ENCODE results near the gene TENT5C.

TENT5C gene

DNA sequence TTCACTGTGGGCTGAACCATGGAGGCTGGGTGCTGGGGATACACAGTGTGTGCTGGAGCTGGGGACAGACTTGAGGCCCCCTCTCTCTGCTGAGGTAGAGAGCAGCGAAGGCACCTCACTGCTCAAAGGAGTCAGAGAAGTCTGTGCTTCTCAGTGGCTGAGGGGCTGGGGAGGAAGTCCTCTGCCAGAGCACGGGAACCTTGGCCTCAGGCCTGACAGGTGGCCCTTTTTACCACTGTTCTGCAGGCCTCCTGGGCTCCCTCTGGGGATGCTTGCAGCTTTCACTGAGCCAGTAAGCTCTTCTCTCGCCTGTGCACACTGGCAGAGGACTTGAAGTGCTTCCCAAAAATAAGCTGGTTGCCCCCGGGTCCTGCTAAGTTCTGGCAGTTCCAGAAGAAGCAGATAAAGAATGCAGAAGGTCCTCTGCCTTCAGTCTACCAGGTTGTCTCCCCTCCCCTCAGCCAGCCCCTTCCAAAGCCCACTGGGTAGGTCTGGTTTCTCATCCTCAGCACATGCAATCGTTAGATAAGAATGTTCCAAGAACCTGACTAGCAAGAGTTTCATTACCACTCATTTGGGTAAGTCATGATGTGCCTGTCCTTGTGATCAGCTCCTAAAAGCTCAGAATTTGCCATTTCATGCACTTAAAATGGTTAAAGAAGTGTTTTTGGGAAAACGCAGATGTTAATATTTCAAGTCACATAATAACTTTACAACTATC lies 53.9 kb downstream of the TENT5C start:
- no peak for DNase-seq

DNA sequence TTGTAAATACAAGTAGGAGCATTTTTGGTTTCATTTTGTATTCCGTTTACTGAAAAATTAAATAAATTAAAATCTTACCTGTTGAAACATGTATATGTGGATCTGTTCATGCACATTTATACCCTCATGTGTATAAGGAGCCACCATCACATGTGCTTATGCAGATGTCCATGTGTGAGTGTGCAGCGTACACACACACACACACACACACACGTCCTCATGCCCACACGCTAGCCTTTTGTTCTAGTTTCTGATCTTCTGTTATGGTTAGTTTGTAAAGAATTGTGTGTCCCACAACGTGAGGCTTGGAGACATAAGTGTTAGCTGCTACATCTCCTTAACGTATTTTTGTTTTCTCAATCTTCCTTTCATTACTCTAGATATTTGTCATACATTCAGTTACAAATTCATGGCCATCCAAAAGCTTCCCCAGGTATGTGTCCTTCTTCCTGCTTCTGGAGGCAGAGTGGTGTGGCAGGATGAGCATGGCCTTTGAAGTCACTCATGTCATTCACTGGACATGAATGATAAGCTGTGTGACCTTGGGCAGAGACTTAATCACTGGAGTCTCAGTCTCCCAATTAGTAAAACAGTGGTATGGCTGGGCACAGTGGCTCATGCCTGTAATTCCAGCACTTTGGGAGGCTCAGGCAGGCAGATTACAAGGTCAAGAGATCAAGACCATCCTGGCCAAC lies 54.6 kb downstream of the TENT5C start:
- no peak for DNase-seq

DNA sequence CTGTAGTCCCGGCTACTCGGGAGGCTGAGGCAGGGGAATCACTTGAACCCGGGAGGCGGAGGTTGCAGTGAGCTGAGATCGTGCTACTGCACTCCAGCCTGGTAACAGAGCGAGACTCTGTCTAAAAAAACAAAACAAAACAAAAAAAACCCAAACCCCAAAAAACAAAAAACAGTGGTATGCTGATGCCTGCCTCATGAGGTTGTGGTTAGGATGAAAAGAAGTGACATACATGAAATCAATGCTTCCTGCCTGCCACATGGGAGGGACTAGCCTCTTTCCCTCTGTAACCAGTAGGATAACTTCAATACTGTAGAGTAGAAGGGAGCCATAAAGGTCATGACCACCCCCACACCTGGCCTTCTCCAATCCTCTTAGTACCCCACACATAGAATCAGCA lies 55.2 kb downstream of the TENT5C start:
- DNase-seq = no peak

DNA sequence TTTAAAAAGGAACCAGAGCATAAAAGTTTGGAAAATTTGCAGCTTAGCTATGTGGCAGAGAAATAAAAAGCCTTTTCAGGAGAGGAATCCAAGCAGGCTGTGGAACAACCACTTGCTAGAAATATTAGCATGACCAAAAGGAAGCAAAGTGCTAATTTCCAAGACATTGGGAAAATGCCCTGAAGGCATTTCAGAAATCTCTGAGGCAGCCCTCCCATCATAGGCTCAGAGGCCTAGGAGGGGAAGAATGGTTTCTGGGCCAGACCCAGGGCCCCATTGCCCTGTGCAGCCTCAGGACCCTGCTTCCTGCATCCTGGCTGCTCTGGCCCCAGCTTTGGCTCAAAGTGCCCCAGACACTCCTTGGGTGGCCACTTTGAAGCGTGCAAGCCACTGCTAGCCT lies 56.8 kb downstream of the TENT5C start:
- DNase-seq = no peak

DNA sequence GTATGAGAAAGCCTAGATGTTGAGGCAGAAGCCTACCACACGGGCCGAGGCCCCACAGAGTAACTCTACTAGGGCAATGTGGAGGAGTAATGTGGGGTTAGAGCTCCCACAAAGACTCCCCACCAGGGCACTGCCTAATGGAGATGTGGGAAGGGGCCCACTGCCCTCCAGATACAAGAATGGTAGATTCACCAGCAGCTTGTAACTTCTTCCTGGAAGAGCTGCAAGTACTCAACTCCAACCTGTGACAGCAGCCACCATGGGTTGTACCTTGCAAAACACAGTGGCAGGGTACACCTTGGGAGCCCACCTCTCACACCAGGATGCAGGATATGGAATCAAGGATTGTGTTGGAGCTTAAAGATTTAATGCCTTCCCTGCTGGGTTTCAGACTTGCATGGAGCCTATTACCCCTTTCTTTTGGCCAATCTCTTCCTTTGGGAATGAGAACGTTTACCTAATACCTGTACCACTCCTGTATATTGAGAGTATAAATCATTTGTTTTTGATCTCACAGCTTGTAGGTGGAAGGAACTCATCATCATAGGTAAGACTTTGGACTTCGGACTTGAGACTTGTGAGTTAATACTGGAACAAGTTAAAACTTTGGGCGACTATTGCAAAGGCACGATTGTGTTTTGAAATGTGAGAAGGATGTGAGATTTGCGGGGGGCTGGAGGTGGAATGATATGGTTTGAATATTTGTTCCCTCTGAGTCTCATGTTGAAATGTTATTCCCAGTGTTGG lies 57.5 kb downstream of the TENT5C start:
- no peak for DNase-seq

DNA sequence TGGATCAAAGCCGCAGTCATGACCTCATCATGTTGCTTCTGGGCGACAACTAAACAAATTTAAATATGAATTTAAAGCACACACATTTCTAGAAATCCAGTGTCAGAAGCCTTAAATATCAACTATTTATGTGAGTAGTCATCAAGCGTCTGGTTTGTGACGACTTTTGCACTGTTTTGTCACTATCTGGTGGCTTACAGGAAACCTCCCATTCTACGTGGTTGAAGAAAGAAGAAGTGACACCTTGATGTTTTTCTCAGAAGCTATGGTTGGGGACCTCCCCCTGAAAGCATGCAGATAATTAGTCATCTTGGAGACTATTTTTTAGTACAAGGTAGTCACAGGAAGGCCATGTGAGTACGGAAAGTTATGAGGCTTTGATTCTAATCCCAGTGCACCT lies 58.5 kb downstream of the TENT5C start:
- no peak for DNase-seq

DNA sequence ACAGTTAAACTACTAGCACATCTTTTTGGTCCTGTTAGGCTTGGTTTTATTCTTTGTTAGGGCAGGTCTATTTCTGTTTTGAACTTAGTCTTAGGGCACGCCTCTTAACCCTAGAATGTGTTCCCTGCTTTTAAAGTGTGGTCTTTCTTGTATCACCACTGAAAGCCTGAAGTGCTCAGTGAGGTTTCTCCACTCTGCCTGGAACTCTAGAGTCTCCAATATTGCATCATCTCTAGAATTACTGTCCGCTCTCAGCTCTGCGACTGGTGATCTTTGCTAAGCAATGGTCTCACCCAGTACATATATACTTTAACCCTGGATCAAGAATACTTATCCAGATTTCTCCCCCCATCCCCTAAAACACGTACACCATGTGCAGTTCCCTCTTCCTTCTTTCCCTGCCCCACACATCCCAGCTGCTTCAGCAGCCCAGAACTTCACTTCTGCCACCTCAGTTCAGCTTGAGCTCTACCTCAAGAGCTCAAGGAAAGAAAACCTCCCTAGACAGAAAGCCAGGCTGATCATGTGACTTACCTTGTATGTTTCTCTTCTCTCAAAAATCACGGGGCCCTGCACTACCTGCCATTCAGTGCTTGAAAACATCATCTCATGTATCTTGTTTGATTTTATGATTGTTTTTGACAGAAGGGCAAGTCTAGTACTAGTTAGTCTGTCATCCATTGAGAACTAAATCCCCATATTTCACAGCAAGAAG lies 59.9 kb downstream of the TENT5C start:
- no peak for DNase-seq

DNA sequence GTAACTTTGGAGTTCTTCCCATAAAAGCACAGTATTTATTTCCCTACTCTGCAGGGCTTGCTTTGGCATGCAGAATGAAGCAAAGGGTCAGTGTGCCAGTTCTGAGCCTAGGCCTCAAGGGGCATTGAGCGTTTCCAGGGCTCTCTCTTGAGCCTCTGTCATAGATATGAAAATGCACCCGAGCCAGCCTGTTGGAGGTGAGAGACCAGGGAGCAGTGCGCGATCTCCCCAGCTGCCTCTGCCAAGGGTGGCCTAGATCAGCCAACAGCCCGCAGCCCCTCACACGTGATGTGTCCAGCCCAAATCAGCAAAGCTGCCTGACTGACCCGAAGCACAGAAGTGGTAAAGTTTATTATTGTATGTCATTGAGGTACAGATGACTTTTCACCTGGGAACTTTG lies 63.7 kb downstream of the TENT5C start:
- no peak for DNase-seq

DNA sequence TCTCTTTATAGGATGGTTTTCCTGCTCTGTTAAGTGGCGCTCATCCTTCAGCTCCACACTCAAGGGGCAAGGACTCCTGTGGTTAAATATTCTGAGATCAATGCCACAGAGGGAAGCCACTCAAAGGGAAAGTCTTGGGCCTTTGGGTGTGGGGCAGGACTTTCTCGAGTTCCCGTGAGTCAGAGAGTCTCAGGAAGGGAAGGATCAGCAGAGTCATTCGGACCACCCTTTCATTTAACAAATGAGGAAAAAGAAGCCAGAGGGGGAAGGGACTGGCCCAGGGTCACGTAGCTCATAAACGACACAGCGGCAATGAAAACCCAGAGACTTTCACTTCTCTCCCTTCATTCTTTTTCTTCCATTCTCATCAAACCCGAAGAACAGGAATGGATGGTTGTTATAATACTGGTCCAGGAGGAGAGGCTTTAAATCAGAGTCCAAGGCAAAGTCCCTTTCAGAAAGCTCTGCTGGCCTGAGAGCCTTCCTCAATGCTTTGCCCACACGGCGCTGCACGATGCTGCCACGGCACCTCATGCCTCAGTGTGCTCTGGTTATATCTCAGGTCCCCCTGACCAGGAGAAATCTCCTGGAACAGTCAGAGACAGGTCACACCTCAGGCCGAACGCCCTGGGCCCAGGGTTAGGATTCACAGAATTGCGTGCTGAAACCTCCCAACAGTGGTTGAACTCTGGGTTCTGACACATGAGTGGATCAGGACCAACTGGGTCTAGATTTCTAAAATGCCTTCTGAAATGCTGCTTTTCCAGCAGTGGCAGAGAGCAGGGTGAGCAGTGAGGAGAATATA lies 65.3 kb downstream of the TENT5C start:
- no peak for DNase-seq

DNA sequence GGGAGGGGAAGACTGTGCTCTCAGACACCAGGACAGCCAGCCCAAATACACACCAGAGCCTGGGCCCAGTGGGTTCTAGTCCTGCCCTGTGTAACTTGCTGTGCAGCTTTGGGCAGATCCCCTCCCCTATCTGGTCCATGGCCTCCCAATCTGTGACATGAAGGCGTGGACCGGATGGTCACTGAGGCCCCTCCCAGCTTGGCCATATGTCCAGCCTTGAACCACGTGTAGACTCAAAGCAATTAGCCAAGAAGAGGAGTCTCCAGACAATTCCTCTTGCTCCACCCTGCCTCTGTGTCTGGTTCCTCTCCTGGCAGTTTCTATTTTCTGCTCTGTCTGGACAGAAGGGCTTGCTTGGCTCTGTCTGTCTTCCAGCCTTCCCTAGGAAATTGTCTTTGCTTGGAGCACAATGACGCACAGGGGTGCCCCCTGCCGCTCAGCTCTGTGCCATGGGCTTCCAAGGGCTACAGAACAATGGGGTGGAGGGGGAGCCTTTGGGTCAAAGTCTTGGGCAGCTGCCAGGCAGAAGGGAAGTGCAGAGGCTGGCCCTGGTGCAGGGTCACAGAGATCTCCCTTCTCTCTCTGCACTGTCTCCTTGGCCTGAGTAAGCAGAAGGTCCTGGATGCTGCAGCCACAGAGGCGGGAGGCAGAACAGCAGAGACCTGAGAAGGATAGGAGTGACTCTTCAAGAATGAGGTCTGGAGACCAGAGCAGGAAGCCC lies 66.1 kb downstream of the TENT5C start:
- no peak for DNase-seq

DNA sequence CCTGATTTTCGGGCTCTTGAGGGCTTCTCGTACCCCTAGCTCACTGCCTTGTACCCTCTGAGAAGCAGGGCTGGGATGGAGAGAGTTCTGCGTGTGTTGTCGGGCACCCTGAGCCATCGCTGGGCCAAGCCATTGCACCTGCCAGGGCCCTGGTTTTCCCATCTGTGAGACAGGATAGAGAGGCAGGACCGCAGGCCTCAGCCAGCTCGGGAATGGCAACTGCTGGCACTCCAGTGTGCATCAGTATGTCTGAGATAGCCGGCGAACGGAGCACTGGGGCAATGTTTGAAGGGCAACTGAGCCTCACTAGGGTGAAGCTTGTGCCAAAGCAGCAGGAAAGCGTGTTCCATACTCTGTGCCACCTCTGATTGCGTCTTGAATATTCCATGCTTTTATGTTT lies 66.9 kb downstream of the TENT5C start:
- no peak for DNase-seq

DNA sequence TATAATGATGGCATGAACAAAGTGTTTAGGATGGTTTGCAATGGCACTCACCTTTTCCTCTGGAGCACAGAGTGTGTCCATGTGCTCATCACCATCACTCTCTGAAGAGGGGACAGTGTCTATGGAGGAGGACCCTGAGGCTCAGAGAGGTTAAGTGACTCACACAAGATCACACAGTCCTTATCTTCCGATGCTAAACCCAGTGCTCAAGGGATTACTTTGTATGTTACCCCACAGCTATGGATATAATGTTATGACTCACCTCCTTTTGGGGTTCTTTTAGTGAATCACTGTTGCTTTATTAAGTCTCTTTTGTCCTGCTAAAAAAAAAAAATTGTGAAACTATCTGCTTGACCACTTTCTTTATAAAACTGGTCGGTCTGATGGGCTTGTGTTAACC lies 67.6 kb downstream of the TENT5C start:
- no peak for DNase-seq

DNA sequence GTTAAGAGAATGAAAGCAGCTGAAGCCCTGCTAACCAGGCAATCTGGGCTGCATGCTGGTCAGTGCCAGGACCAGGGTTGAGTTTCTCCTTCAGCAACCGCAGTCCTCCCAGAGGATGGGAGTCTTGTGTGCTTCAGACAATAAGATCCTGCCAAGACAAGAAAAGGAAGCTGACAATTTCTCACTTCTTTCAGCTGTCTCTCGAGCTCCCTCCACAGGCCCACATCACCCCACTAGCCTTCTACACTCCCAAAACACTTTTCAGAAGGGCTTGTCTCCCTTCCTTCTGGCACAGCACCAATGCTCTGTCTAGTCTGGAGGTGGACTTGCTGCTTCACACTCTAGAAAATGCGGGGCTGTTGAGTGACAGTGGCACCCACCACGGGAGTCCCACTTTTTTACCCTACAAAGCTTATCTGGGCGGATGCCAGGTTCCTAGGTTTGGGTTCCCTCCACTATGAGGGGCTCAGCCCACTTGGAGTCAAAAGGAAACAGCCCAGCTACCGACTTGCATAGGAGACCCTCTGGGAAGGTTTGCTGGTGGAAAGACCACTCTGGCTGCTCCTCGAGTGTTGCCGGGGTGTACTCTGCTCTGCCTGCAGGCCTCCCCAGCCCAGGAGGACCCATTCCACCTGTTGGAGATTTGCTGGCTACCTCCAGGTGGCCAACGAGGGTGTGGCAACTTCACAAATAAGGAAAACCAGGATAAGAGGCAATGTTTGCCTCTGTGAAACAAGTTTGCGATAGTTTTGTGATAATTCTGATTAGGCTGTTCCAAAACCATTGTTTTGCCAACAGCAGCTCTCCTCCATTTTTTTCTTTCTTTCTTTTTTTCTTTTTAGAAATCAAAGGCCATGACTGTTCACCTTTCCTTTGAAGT lies 68.9 kb downstream of the TENT5C start:
- DNase-seq = no peak

DNA sequence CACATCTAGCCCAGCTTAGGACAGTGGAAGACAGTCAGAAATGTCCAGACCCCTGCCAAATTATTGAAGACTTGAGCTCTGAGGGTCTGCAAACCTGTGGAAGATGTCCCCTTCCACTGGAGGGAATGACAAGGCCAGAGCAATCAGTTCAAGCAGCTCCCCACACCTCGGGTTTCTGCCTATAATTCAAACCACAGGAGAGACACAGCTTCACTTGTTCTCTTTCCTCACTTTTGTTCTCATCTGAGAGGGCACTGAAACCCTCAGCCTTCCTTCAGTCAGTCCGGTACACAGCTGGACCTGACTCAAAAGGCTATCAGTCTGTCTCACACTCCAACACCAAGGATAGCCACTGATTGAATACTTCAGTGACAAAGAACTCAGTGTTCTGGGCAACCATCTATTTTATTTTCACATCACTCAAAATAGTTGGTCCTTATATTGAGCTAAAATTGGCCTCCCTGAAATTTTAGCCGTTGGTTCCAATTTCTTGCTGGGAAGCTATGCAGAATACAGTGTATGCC lies 70.1 kb downstream of the TENT5C start:
- DNase-seq = no peak

DNA sequence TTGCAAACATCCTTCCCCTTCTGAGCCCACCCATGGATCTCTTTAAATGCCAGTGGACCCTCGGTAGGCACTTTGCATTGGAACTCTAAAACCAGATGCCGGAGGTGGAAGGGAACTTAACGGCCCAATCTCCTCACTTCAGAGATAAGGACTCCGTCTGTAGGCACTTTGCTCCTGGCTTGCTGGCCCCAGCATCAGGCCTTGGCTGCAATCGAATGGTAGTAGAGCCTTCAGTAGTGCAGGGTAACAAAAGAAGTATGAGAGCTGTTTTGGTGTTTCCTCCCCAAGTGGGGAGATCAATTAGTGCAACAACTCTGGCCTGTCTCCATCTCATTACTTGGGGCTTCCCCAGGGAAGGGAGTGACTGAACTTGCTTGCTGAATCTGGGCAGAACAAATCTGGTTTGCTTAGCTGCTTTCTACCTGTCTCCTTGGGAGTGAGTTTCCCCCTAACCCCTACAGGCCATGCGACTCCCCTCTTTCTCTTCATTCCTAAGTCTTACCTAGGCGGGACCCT lies 70.8 kb downstream of the TENT5C start:
- no peak for DNase-seq
